Measurements from ENCODE around the gene HUS1. TPM values are rescaled to one million over a fixed set of nuclear protein-coding genes. Genes with fewer than 3 reads are reported as not detected.
"Not testable (repeated sequence)": the region's sequence is repeated elsewhere in the genome, so short reads cannot be mapped to it uniquely, and the experiment has no call there.

The HUS1 gene
- total RNA-seq, 2 donors from 2014 or later, result 60.4 to 61.7 TPM

- H3K9me3 Mint-ChIP-seq, result peaks cover 7% of the 10 kb centered on the region
- peak overlapping the region; percentile 96 for H3K4me3 Mint-ChIP-seq
- no peaks in the 10 kb centered on the region for H3K27me3 Mint-ChIP-seq
- ATAC-seq, result no peak
- peaks cover 22 to 30% of the 10 kb centered on the region in 2 donors for H3K4me1 Mint-ChIP-seq (ENCODE audit: low read depth in 2 of 2)
- no peak for DNase-seq (ENCODE audit: low spot score)
- H3K27ac Mint-ChIP-seq, result peak overlapping the region; percentile 94 to 96
- H3K36me3 Mint-ChIP-seq, result no peaks in the 10 kb centered on the region
Observed at GRCh38 chr7:47992446-47992845, 13.0 kb upstream of the HUS1 start.

GRCh38 chr7:47991741-47992311 lies 12.4 kb upstream of the HUS1 start:
- H3K36me3 Mint-ChIP-seq, result no peaks in the 10 kb centered on the region
- peak overlapping the region; percentile 96 for H3K4me3 Mint-ChIP-seq
- ATAC-seq (peak; percentile 99), DNase-seq (ENCODE audit: low spot score) (peak; percentile 93)
- peaks cover 22 to 30% of the 10 kb centered on the region in 2 donors for H3K4me1 Mint-ChIP-seq (ENCODE audit: low read depth in 2 of 2)
- H3K27ac Mint-ChIP-seq, result peak overlapping the region; percentile 94 to 96
- no peaks in the 10 kb centered on the region for H3K27me3 Mint-ChIP-seq
- peaks cover 7% of the 10 kb centered on the region for H3K9me3 Mint-ChIP-seq

GRCh38 chr7:47991270-47991669 lies 11.9 kb upstream of the HUS1 start:
- Mint-ChIP-seq H3K27me3 (no peaks in the 10 kb centered on the region), H3K4me3 (peak overlapping the region; percentile 96), H3K27ac (peak overlapping the region; percentile 94 to 96), H3K4me1 (ENCODE audit: low read depth in 2 of 2) (peaks cover 22 to 30% of the 10 kb centered on the region in 2 donors), H3K9me3 (peaks cover 7% of the 10 kb centered on the region), H3K36me3 (no peaks in the 10 kb centered on the region)
- ATAC-seq, result no peak
- DNase-seq (ENCODE audit: low spot score), result no peak

- H3K4me1 Mint-ChIP-seq (ENCODE audit: low read depth in 2 of 2), result peaks cover 22 to 30% of the 10 kb centered on the region in 2 donors
- peak overlapping the region; percentile 11 for H3K4me3 Mint-ChIP-seq
- H3K36me3 Mint-ChIP-seq, result no peaks in the 10 kb centered on the region
- DNase-seq (ENCODE audit: low spot score) (no peak), ATAC-seq (no peak)
- no peaks in the 10 kb centered on the region for H3K27me3 Mint-ChIP-seq
- H3K9me3 Mint-ChIP-seq, result peaks cover 7% of the 10 kb centered on the region
- peak overlapping the region in 1 of 2 donors; percentile 94 for H3K27ac Mint-ChIP-seq
Observed at GRCh38 chr7:47990592-47990991, 11.2 kb upstream of the HUS1 start.

GRCh38 chr7:47989607-47990400 lies 10.4 kb upstream of the HUS1 start:
- H3K4me3 Mint-ChIP-seq; ATAC-seq; DNase-seq (ENCODE audit: low spot score); H3K27me3 Mint-ChIP-seq; H3K9me3 Mint-ChIP-seq; H3K36me3 Mint-ChIP-seq: not testable (repeated sequence)
- Mint-ChIP-seq H3K27ac (peak overlapping the region in 1 of 2 donors; percentile 94), H3K4me1 (ENCODE audit: low read depth in 2 of 2) (peaks cover 19 to 24% of the 10 kb centered on the region in 2 donors)

- H3K9me3 Mint-ChIP-seq, result no peaks in the 10 kb centered on the region
- no peak overlapping the region for H3K4me3 Mint-ChIP-seq
- peaks cover 15 to 19% of the 10 kb centered on the region in 2 donors for H3K4me1 Mint-ChIP-seq (ENCODE audit: low read depth in 2 of 2)
- H3K27ac Mint-ChIP-seq, result no peak overlapping the region
- no peaks in the 10 kb centered on the region for H3K36me3 Mint-ChIP-seq
- DNase-seq (ENCODE audit: low spot score) (no peak), ATAC-seq (no peak)
- no peaks in the 10 kb centered on the region for H3K27me3 Mint-ChIP-seq
Observed at GRCh38 chr7:47988496-47989386, 9.3 kb upstream of the HUS1 start.

GRCh38 chr7:47982610-47983009 lies 3.2 kb upstream of the HUS1 start:
- H3K4me1 Mint-ChIP-seq (ENCODE audit: low read depth in 2 of 2), result peaks cover 13 to 14% of the 10 kb centered on the region in 2 donors
- H3K36me3 Mint-ChIP-seq, result peaks cover 10% of the 10 kb centered on the region
- ATAC-seq (no peak), DNase-seq (ENCODE audit: low spot score) (no peak)
- no peaks in the 10 kb centered on the region for H3K27me3 Mint-ChIP-seq
- no peaks in the 10 kb centered on the region for H3K9me3 Mint-ChIP-seq
- H3K27ac Mint-ChIP-seq, result no peak overlapping the region
- H3K4me3 Mint-ChIP-seq, result no peak overlapping the region

GRCh38 chr7:47980648-47981047 lies 1.2 kb upstream of the HUS1 start:
- not testable (repeated sequence) for H3K27me3 Mint-ChIP-seq; H3K9me3 Mint-ChIP-seq; H3K27ac Mint-ChIP-seq; ATAC-seq; DNase-seq (ENCODE audit: low spot score); H3K4me3 Mint-ChIP-seq
- Mint-ChIP-seq H3K36me3 (peaks cover 19% of the 10 kb centered on the region), H3K4me1 (ENCODE audit: low read depth in 2 of 2) (peaks cover 18 to 19% of the 10 kb centered on the region in 2 donors)

GRCh38 chr7:47979832-47980181 lies 392 bp upstream of the HUS1 start:
- ATAC-seq (no peak), DNase-seq (ENCODE audit: low spot score) (no peak)
- no peaks in the 10 kb centered on the region for H3K9me3 Mint-ChIP-seq
- peak overlapping the region; percentile 92 for H3K4me3 Mint-ChIP-seq
- peaks cover 20% of the 10 kb centered on the region for H3K36me3 Mint-ChIP-seq
- H3K27me3 Mint-ChIP-seq, result no peaks in the 10 kb centered on the region
- peaks cover 18 to 19% of the 10 kb centered on the region in 2 donors for H3K4me1 Mint-ChIP-seq (ENCODE audit: low read depth in 2 of 2)
- H3K27ac Mint-ChIP-seq, result peak overlapping the region; percentile 94 to 98

GRCh38 chr7:47978790-47979144 lies 648 bp downstream of the HUS1 start:
- ATAC-seq (no peak), DNase-seq (ENCODE audit: low spot score) (no peak)
- H3K9me3 Mint-ChIP-seq, result no peaks in the 10 kb centered on the region
- no peaks in the 10 kb centered on the region for H3K27me3 Mint-ChIP-seq
- H3K4me1 Mint-ChIP-seq (ENCODE audit: low read depth in 2 of 2), result peaks cover 23 to 27% of the 10 kb centered on the region in 2 donors
- peaks cover 30% of the 10 kb centered on the region for H3K36me3 Mint-ChIP-seq
- peak overlapping the region; percentile 92 for H3K4me3 Mint-ChIP-seq
- peak overlapping the region; percentile 94 to 98 for H3K27ac Mint-ChIP-seq

- Mint-ChIP-seq H3K4me1 (ENCODE audit: low read depth in 2 of 2) (peaks cover 41 to 50% of the 10 kb centered on the region in 2 donors), H3K9me3 (no peaks in the 10 kb centered on the region), H3K27me3 (no peaks in the 10 kb centered on the region), H3K27ac (peak overlapping the region; percentile 19 to 67), H3K36me3 (peaks cover 57% of the 10 kb centered on the region), H3K4me3 (no peak overlapping the region)
- DNase-seq (ENCODE audit: low spot score) (no peak), ATAC-seq (no peak)
Observed at GRCh38 chr7:47973739-47974138, 5.7 kb downstream of the HUS1 start.

GRCh38 chr7:47970761-47971160 lies 8.7 kb downstream of the HUS1 start:
- Mint-ChIP-seq H3K36me3 (peaks cover 56% of the 10 kb centered on the region), H3K4me3 (no peak overlapping the region), H3K4me1 (ENCODE audit: low read depth in 2 of 2) (peaks cover 40% of the 10 kb centered on the region in 2 donors), H3K9me3 (no peaks in the 10 kb centered on the region), H3K27ac (no peak overlapping the region), H3K27me3 (no peaks in the 10 kb centered on the region)
- no peak for ATAC-seq
- no peak for DNase-seq (ENCODE audit: low spot score)

- Mint-ChIP-seq H3K36me3 (peaks cover 62% of the 10 kb centered on the region), H3K27ac (peak overlapping the region in 1 of 2 donors; percentile 67), H3K4me1 (ENCODE audit: low read depth in 2 of 2) (peaks cover 38% of the 10 kb centered on the region in 2 donors), H3K27me3 (no peaks in the 10 kb centered on the region), H3K4me3 (no peak overlapping the region), H3K9me3 (no peaks in the 10 kb centered on the region)
- ATAC-seq, result peak in 1 of 2 donors; percentile 55
- DNase-seq (ENCODE audit: low spot score), result no peak
Observed at GRCh38 chr7:47968847-47969774, 10.3 kb downstream of the HUS1 start.
